Measurements from ENCODE around the gene WLS.

DNA sequence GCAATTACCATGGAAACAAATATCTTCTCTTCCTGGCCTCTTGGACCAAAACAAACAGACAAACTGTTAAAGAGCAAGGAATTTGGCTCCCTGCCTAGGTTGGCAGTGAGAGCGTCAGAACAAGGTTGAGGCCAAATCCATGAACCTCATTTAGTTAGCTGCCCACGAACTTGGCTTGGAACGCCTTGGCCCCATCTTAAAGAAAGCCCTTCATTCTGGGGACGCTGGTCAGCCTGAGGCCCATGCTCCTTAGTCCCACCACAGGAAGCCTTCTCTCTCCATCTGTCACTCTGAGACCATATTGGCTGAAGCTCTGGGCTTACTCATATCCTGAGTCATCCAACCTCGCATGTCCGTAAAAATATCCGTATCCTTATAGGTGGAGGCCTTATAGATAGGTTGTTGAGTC lies 119.5 kb downstream of the WLS start:
- TF ChIP-seq CTCF (IDR thresholded peaks at IDR 0.05) (no peak), POLR2A (IDR thresholded peaks at IDR 0.05) (no peak)

Measured in vagina (tissue), 2 donors.